HepG2 (cell line): ENCODE measurements around the gene PHLDB1. TPM values are rescaled to one million over a fixed set of nuclear protein-coding genes. Genes with fewer than 3 reads are reported as not detected.

ENCODE experiments used
- CHD4 ChIP-seq: fragments of 200-600 bp; sonication (generic); IDR thresholded peaks from 2 replicates; pipeline ENCODE4 v1.7.0; 2017; ENCODE audit warnings: mild to moderate bottlenecking, low read length, borderline replicate concordance
- EP300 ChIP-seq, 3 experiments: sonication (generic) in 1 of 3; formaldehyde crosslinking in 1 of 3; IDR thresholded peaks; 2 replicates each; pipeline versions ENCODE4 v1.5.1 to v1.6.1; 2011 to 2020; ENCODE audit warnings: low read depth in 2 of 3, low read length in 2 of 3, borderline replicate concordance in 1 of 3, improper control_type of control experiment in 1 of 3, mild to moderate bottlenecking in 1 of 3, missing genetic modification reagents in 1 of 3, moderate library complexity in 1 of 3
- HNF1B ChIP-seq: sonication (generic); formaldehyde crosslinking; IDR thresholded peaks from 2 replicates; pipeline ENCODE4 v1.5.1; 2020; ENCODE audit warnings: mild to moderate bottlenecking, moderate library complexity, missing genetic modification reagents
- KIAA2018 ChIP-seq: sonication (generic); formaldehyde crosslinking; IDR thresholded peaks from 2 replicates; pipeline ENCODE4 v1.5.0; 2020; ENCODE audit warnings: mild to moderate bottlenecking, missing genetic modification reagents, borderline replicate concordance
- KLF11 ChIP-seq: IDR thresholded peaks from 2 replicates; pipeline ENCODE4 v1.6.1; 2016; ENCODE audit warnings: missing compliant biosample characterization
- MLLT10 ChIP-seq: sonication (generic); formaldehyde crosslinking; IDR thresholded peaks from 2 replicates; pipeline ENCODE4 v1.4.0; 2020; ENCODE audit warnings: missing genetic modification reagents
- PBX2 ChIP-seq: IDR thresholded peaks from 2 replicates; pipeline ENCODE4 v1.6.1; 2016; ENCODE audit warnings: control low read depth
- PHF21A ChIP-seq: sonication (generic); formaldehyde crosslinking; IDR thresholded peaks from 2 replicates; pipeline ENCODE4 v1.5.0; 2020; ENCODE audit warnings: mild to moderate bottlenecking, missing genetic modification reagents
- WIZ ChIP-seq: sonication (generic); formaldehyde crosslinking; IDR thresholded peaks from 2 replicates; pipeline ENCODE4 v1.5.1; 2020; ENCODE audit warnings: mild to moderate bottlenecking, missing genetic modification reagents
- ZBTB3 ChIP-seq: sonication (generic); formaldehyde crosslinking; IDR thresholded peaks from 2 replicates; pipeline ENCODE4 v1.4.0; 2020; ENCODE audit warnings: low read depth, mild to moderate bottlenecking, moderate library complexity, missing genetic modification reagents, borderline replicate concordance
- ZFP1 ChIP-seq: IDR thresholded peaks from 2 replicates; pipeline ENCODE4 v1.6.1; 2016
- ZMYM2 ChIP-seq: sonication (generic); formaldehyde crosslinking; IDR thresholded peaks from 2 replicates; pipeline ENCODE4 v1.8.0; 2022; ENCODE audit warnings: mild to moderate bottlenecking, missing genetic modification reagents
- ZNF343 ChIP-seq: sonication (generic); formaldehyde crosslinking; IDR thresholded peaks from 2 replicates; pipeline ENCODE4 v1.4.0; 2020; ENCODE audit warnings: mild to moderate bottlenecking, missing genetic modification reagents
- polyA plus RNA-seq, 8 experiments: library from polyadenylated mRNA; depleted of rRNA in 3 of 8; stranded (reverse) in 7 of 8; unstranded in 1 of 8; fragments of >200 nt; fragmentation: Illumina TruSeq in 4 of 8; extraction: Trizol in 4 of 8; gene quantifications; 2 replicates each; pipeline versions ENCODE4 v1.2.1 to v1.2.3, GENCODE V29; 2011 to 2016; ENCODE audit warnings: low read depth in 4 of 8, missing spikeins in 1 of 8, mixed read lengths in 1 of 8; ENCODE audit not compliant: insufficient read depth in 1 of 8
- total RNA-seq, 5 experiments: library from RNA; depleted of rRNA; stranded (reverse); fragments of >200 nt; fragmentation: Illumina TruSeq; extraction: Trizol; gene quantifications; 2 replicates each; pipeline ENCODE4 v1.2.3, GENCODE V29; 2016; ENCODE audit warnings: low read depth in 1 of 5

Gene PHLDB1
- total and polyA plus RNA-seq, 2 of the 13 experiments (the other 11 are each of a cell fraction or from before 2014, with no cell fraction given) = 13.8 to 14.2 TPM

GRCh38 chr11:118674082-118674435 is 66.6 kb downstream of the PHLDB1 start (continued):
- TF ChIP-seq KIAA2018 (CRISPR knock-in tag) (no peak), ZMYM2 (CRISPR knock-in tag) (no peak), PBX2 (CRISPR knock-in tag) (no peak), ZBTB3 (CRISPR knock-in tag) (0 out of 2 replicates have a peak, but pooled peaks have one; percentile 4), WIZ (0 out of 2 replicates have a peak, but pooled peaks have one; percentile 15), KLF11 (CRISPR knock-in tag) (no peak), HNF1B (CRISPR knock-in tag) (no peak), EP300 (IDR thresholded peaks at IDR 0.05; ENCODE audit: low read depth in 2 of 2, low read length in 2 of 2) (no peak), EP300 (CRISPR knock-in tag; IDR thresholded peaks at IDR 0.05; ENCODE audit: borderline replicate concordance) (no peak), PHF21A (CRISPR knock-in tag) (no peak), ZNF343 (CRISPR knock-in tag) (0 out of 2 replicates have a peak, but pooled peaks have one; percentile 6), CHD4 (peak; percentile 20; the same call in 1 of the 2 replicates), MLLT10 (no peak), ZFP1 (CRISPR knock-in tag) (no peak)
